Upper lobe of left lung (tissue), 4 donors: ENCODE data around the gene TMEM238L.

ENCODE experiments used
- CTCF ChIP-seq, 6 experiments: fragments of 450-650 bp in 4 of 6; fragments of 200-600 bp in 2 of 6; sonication (generic) in 2 of 6; IDR thresholded peaks; one replicate each; pipeline ENCODE4 v1.5.1; 2016 to 2019; ENCODE audit warnings: antibody characterized with exemption in 6 of 6
- POLR2A ChIP-seq, 4 donors: fragments of 450-650 bp; IDR thresholded peaks; one replicate each; pipeline ENCODE4 v1.5.1; 2016 to 2017; ENCODE audit warnings: antibody characterized with exemption in 4 of 4, mild to moderate bottlenecking in 2 of 4
- POLR2AphosphoS5 ChIP-seq, 2 donors: sonication (generic); formaldehyde crosslinking; IDR thresholded peaks; one replicate each; pipeline ENCODE4 v1.5.1; 2017; ENCODE audit warnings: antibody characterized with exemption in 2 of 2

GRCh38 chr17:10769840-10770239 lies 34.1 kb downstream of the TMEM238L start:
- TF ChIP-seq CTCF (IDR thresholded peaks at IDR 0.05) = no peak
- TF ChIP-seq POLR2AphosphoS5 (IDR thresholded peaks at IDR 0.05) = no peak
- no peak for TF ChIP-seq POLR2A (IDR thresholded peaks at IDR 0.05)
